H1 (cell line): ENCODE data around the gene NFIA. TPM values are rescaled to one million over a fixed set of nuclear protein-coding genes. Genes with fewer than 3 reads are reported as not detected.

Experiments
- CTCF ChIA-PET: fragments of 300-600 bp; sonication (Branson Sonifier 250); formaldehyde crosslinking; loops from one replicate; lab custom pipeline; 2021; ENCODE audit not compliant: partially characterized antibody; lab: Charles Lee
- POLR2A ChIA-PET: fragments of 300-600 bp; sonication (Branson Sonifier 250); formaldehyde crosslinking; loops from one replicate; lab custom pipeline; 2021; ENCODE audit warnings: inconsistent platforms; ENCODE audit not compliant: partially characterized antibody; lab: Charles Lee
- DNase-seq, 2 experiments: peaks; one replicate each; pipeline versions ENCODE4 v3.0.0 to v3.0.0-alpha.2; 2010 to 2022; ENCODE audit warnings: low spot score in 2 of 2, low read depth in 1 of 2, mixed read lengths in 1 of 2
- FAIRE-seq: peaks from 2 replicates; lab custom pipeline; 2011; peaks lifted over from hg19 to GRCh38; lab: Jason Lieb, UNC
- H2AFZ ChIP-seq: 2 replicates; pipeline ENCODE4 v1.8.1; 2012; ENCODE audit warnings: low read length, inconsistent platforms
- H2AK5ac ChIP-seq: 2 replicates; pipeline ENCODE4 v1.6.1; 2013; ENCODE audit warnings: low read depth, low read length
- H2BK120ac ChIP-seq: replicated peaks from 2 replicates; pipeline ENCODE3; 2013; ENCODE audit warnings: low read depth, low read length, inconsistent platforms
- H2BK12ac ChIP-seq: 2 replicates; pipeline ENCODE4 v1.6.1; 2013; ENCODE audit warnings: low read depth, low read length
- H2BK15ac ChIP-seq: 2 replicates; pipeline ENCODE4 v1.6.1; 2013; ENCODE audit warnings: low read length
- H2BK20ac ChIP-seq: 2 replicates; pipeline ENCODE4 v1.6.1; 2013; ENCODE audit warnings: low read length
- H2BK5ac ChIP-seq: 2 replicates; pipeline ENCODE4 v1.6.1; 2013; ENCODE audit warnings: low read depth, low read length
- H3K14ac ChIP-seq: 2 replicates; pipeline ENCODE4 v1.6.1; 2013; ENCODE audit warnings: inconsistent platforms; ENCODE audit not compliant: insufficient read length
- H3K18ac ChIP-seq: 2 replicates; pipeline ENCODE4 v1.6.1; 2013; ENCODE audit warnings: low read length; ENCODE audit errors: extremely low read depth
- H3K23ac ChIP-seq: 2 replicates; pipeline ENCODE4 v1.6.1; 2013; ENCODE audit warnings: inconsistent platforms; ENCODE audit not compliant: insufficient read length
- H3K23me2 ChIP-seq: 2 replicates; pipeline ENCODE4 v1.6.1; 2013; ENCODE audit warnings: low read depth, low read length
- H3K27ac ChIP-seq: 2 replicates; pipeline ENCODE4 v1.6.1; 2011; ENCODE audit warnings: low read depth, low read length, inconsistent platforms
- H3K27me3 ChIP-seq, 4 experiments: replicated peaks in 1 of 4; 1 replicate in 1 of 4; 2 replicates in 3 of 4; pipeline versions ENCODE4 v1.6.1 to v1.8.1; 2011 to 2013; ENCODE audit warnings: low read length in 3 of 4, mild to moderate bottlenecking in 3 of 4, inconsistent platforms in 2 of 4, mixed read lengths in 2 of 4, moderate library complexity in 1 of 4; ENCODE audit not compliant: control insufficient read depth in 3 of 4, insufficient read depth in 3 of 4; ENCODE audit errors: extremely low read depth in 1 of 4
- H3K36me3 ChIP-seq, 4 experiments: 2 replicates each; pipeline versions ENCODE4 v1.6.1 to v1.8.1; 2011 to 2013; ENCODE audit warnings: mild to moderate bottlenecking in 4 of 4, low read length in 3 of 4, moderate library complexity in 2 of 4, control low read depth in 1 of 4, inconsistent platforms in 1 of 4; ENCODE audit not compliant: insufficient read depth in 4 of 4, control insufficient read depth in 2 of 4
- H3K4ac ChIP-seq: replicated peaks from 2 replicates; pipeline ENCODE3; 2013; ENCODE audit warnings: low read length, low read depth, mixed read lengths, inconsistent platforms; ENCODE audit not compliant: insufficient read length
- H3K4me1 ChIP-seq, 4 experiments: replicated peaks in 1 of 4; 1 replicate in 1 of 4; 2 replicates in 3 of 4; pipeline versions ENCODE4 v1.6.1 to v1.8.1; 2011 to 2013; ENCODE audit warnings: low read length in 3 of 4, inconsistent platforms in 2 of 4, mixed read lengths in 1 of 4; ENCODE audit not compliant: insufficient read depth in 4 of 4, control insufficient read depth in 3 of 4
- H3K4me2 ChIP-seq, 2 experiments: 2 replicates each; pipeline versions ENCODE4 v1.6.1 to v1.8.1; 2011 to 2013; ENCODE audit warnings: low read depth in 2 of 2, low read length in 2 of 2, control low read depth in 1 of 2, inconsistent platforms in 1 of 2, mild to moderate bottlenecking in 1 of 2; ENCODE audit not compliant: insufficient read depth in 1 of 2
- H3K4me3 ChIP-seq, 4 experiments: fragments of 200-600, 300-600 bp in 1 of 4; sonication (generic), shearing (Covaris generic), sonication (Bioruptor Twin) in 1 of 4; 2 replicates each; pipeline versions ENCODE4 v1.5.1 to v1.8.1; 2011 to 2016; ENCODE audit warnings: low read length in 4 of 4, low read depth in 3 of 4, control low read depth in 2 of 4, inconsistent platforms in 2 of 4, mild to moderate bottlenecking in 2 of 4, mixed read lengths in 1 of 4, moderate library complexity in 1 of 4; ENCODE audit not compliant: insufficient read depth in 2 of 4; ENCODE audit errors: extremely low read depth in 1 of 4
- H3K56ac ChIP-seq: replicated peaks from 2 replicates; pipeline ENCODE3; 2013; ENCODE audit warnings: low read depth, mild to moderate bottlenecking, mixed read lengths, low read length, inconsistent platforms; ENCODE audit not compliant: insufficient read length
- H3K79me1 ChIP-seq: 2 replicates; pipeline ENCODE4 v1.6.1; 2013; ENCODE audit warnings: low read depth, low read length, control low read depth
- H3K79me2 ChIP-seq, 2 experiments: 2 replicates each; pipeline versions ENCODE4 v1.6.1 to v1.8.1; 2012 to 2013; ENCODE audit warnings: low read length in 2 of 2, mild to moderate bottlenecking in 2 of 2, inconsistent platforms in 1 of 2; ENCODE audit not compliant: insufficient read depth in 2 of 2, control insufficient read depth in 1 of 2
- H3K9ac ChIP-seq, 4 experiments: replicated peaks in 1 of 4; 1 replicate in 1 of 4; 2 replicates in 3 of 4; pipeline versions ENCODE4 v1.6.1 to v1.8.1; 2011 to 2013; ENCODE audit warnings: low read depth in 3 of 4, low read length in 3 of 4, control low read depth in 2 of 4, mild to moderate bottlenecking in 2 of 4, moderate library complexity in 2 of 4, inconsistent platforms in 1 of 4; ENCODE audit errors: extremely low read depth in 1 of 4
- H3K9me3 ChIP-seq, 2 experiments: 2 replicates each; pipeline versions ENCODE4 v1.6.1 to v1.8.1; 2012 to 2013; ENCODE audit warnings: mild to moderate bottlenecking in 2 of 2, moderate library complexity in 2 of 2, control low read depth in 1 of 2, inconsistent platforms in 1 of 2, low read depth in 1 of 2, low read length in 1 of 2, mixed read lengths in 1 of 2; ENCODE audit not compliant: insufficient read depth in 2 of 2
- H4K20me1 ChIP-seq, 2 experiments: replicated peaks in 1 of 2; 2 replicates each; pipeline versions ENCODE3 to v1.8.1; 2011 to 2013; ENCODE audit warnings: inconsistent platforms in 2 of 2, low read length in 2 of 2, mild to moderate bottlenecking in 1 of 2; ENCODE audit not compliant: insufficient read depth in 2 of 2, control insufficient read depth in 1 of 2
- H4K5ac ChIP-seq: 2 replicates; pipeline ENCODE4 v1.6.1; 2013; ENCODE audit warnings: low read length, low read depth, mixed read lengths, inconsistent platforms; ENCODE audit not compliant: insufficient read length
- H4K8ac ChIP-seq: 2 replicates; pipeline ENCODE4 v1.8.0; 2013; ENCODE audit warnings: mild to moderate bottlenecking, moderate library complexity, low read length, inconsistent platforms; ENCODE audit not compliant: insufficient read depth; ENCODE audit errors: extremely low read depth
- H4K91ac ChIP-seq: replicated peaks from 2 replicates; pipeline ENCODE3; 2013; ENCODE audit warnings: low read length, mixed read lengths, inconsistent platforms; ENCODE audit not compliant: insufficient read length
- EP300 ChIP-seq, 2 experiments: IDR thresholded peaks; 1 replicate in 1 of 2; 2 replicates in 1 of 2; pipeline ENCODE4 v1.6.1; 2011 to 2012; ENCODE audit warnings: low read depth in 2 of 2, low read length in 2 of 2, mild to moderate bottlenecking in 2 of 2, borderline replicate concordance in 1 of 2, inconsistent platforms in 1 of 2, moderate library complexity in 1 of 2
- TEAD4 ChIP-seq: IDR thresholded peaks from 2 replicates; pipeline ENCODE4 v1.6.1; 2012; ENCODE audit warnings: low read depth, low read length, inconsistent platforms, mixed read lengths
- WGBS, 2 experiments: shearing (Covaris generic) in 1 of 2; methylation state at CpG; one replicate each; pipeline versions ENCODE4 v1.1.6 to v1.1.7; 2013 to 2015; ENCODE audit warnings: low lambda C conversion rate in 2 of 2, mixed read lengths in 2 of 2, inconsistent platforms in 1 of 2, low coverage in 1 of 2, missing lambda C conversion rate in 1 of 2; ENCODE audit not compliant: insufficient replicate concordance in 2 of 2, insufficient coverage in 1 of 2, insufficient read length in 1 of 2; ENCODE audit errors: extremely low coverage in 1 of 2, missing lambda C conversion rate in 1 of 2; 5-methylcytosine and 5-hydroxymethylcytosine counted together
- polyA plus RNA-seq, 7 experiments: library from polyadenylated mRNA; depleted of rRNA in 3 of 7; stranded (reverse) in 5 of 7; unstranded in 2 of 7; fragments of >200 nt in 5 of 7; fragments of 200-250 nt in 2 of 7; gene quantifications; 1 replicate in 5 of 7; 2 replicates in 1 of 7; 4 replicates in 1 of 7; pipeline versions ENCODE4 v1.2.1 to v1.2.3, GENCODE V29; 2011 to 2013; ENCODE audit warnings: missing spikeins in 2 of 7, mixed read lengths in 2 of 7
- total RNA-seq: library from RNA; stranded (reverse); fragmentation: NEBNext Ultra II Directional; extraction: Animal tissue kit (Norgen Biotek cat#: 25700); gene quantifications from 2 replicates; pipeline ENCODE4 v1.2.1, GENCODE V29; 2021

NFIA gene
- total and polyA plus RNA-seq, 2 of the 8 experiments (the other 6 are each of a cell fraction or from before 2014, with no cell fraction given): 1.8 to 2.3 TPM

- 90% methylated on average over 2 of the region's 2 CpGs; no CpG with 5 or more reads in 1 of the 2 experiments for WGBS, 2 experiments
- Histone ChIP-seq H4K5ac (no peak overlapping the region), H3K79me1 (no peaks in the 10 kb centered on the region), H3K23me2 (no peaks in the 10 kb centered on the region), H3K9ac (no peak overlapping the region), H4K91ac (no peak overlapping the region), H3K36me3 (no peaks in the 10 kb centered on the region), H3K14ac (no peak overlapping the region), H3K27me3 (peaks cover 1 to 4% (median 2%) of the 10 kb centered on the region in 4 experiments; a peak in 5 of 7 replicates), H3K56ac (no peak overlapping the region), H4K8ac (no peak overlapping the region), H4K20me1 (no peaks in the 10 kb centered on the region), H2BK120ac (no peak overlapping the region), H2BK5ac (no peak overlapping the region), H3K9me3 (peaks cover 3 to 6% of the 10 kb centered on the region in 2 experiments; a peak in 1 of 4 replicates), H2AFZ (no peak overlapping the region), H3K4me2 (no peak overlapping the region), H3K23ac (no peak overlapping the region), H2BK20ac (no peak overlapping the region), H3K18ac (no peak overlapping the region), H2AK5ac (no peak overlapping the region), H3K4ac (no peak overlapping the region), H3K4me3 (no peak overlapping the region), H2BK12ac (no peak overlapping the region), H3K27ac (no peak overlapping the region), H2BK15ac (no peak overlapping the region), H3K79me2 (no peaks in the 10 kb centered on the region), H3K4me1 (no peaks in the 10 kb centered on the region)
- DNase-seq: no peak
- ChIA-PET CTCF (interaction anchor here (1.1 kb wide), 1 partner anchor 305 kb away, joined by 3 read pairs; the partner anchor contains the start of gene NFIA), POLR2A (no interaction called here)
- no peak for FAIRE-seq
- TF ChIP-seq TEAD4 (no peak), EP300 (IDR thresholded peaks at IDR 0.05; ENCODE audit: borderline replicate concordance in 1 of 2, low read depth in 2 of 2, low read length in 2 of 2) (no peak)
These were observed 304.4 kb downstream of the NFIA start for GRCh38 chr1:61386770-61387169.
